Stimulated activated naive CD8-positive, alpha-beta T cell treated with anti-CD3 and anti-CD28 coated beads, Interleukin-15, Interleukin-2, amounts not matched to agents 100 ng/mL and 50 ng/mL, for 24 hours (primary cell): ENCODE data around the gene ZBTB32.

Experiments used
- H3K27ac Mint-ChIP-seq: one replicate; pipeline ENCODE4 v1.8.0; 2021; ENCODE audit warnings: mild to moderate bottlenecking, mixed read lengths
- H3K27me3 Mint-ChIP-seq: one replicate; pipeline ENCODE4 v1.8.0; 2021; ENCODE audit warnings: mixed read lengths
- H3K36me3 Mint-ChIP-seq: one replicate; pipeline ENCODE4 v1.8.0; 2021; ENCODE audit warnings: low read depth, mixed read lengths
- H3K4me1 Mint-ChIP-seq: one replicate; pipeline ENCODE4 v1.8.0; 2021; ENCODE audit warnings: low read depth, mixed read lengths
- H3K4me3 Mint-ChIP-seq: one replicate; pipeline ENCODE4 v1.8.0; 2021; ENCODE audit warnings: mild to moderate bottlenecking, mixed read lengths
- H3K9me3 Mint-ChIP-seq: one replicate; pipeline ENCODE4 v1.8.0; 2021; ENCODE audit warnings: mixed read lengths

ZBTB32 gene

DNA sequence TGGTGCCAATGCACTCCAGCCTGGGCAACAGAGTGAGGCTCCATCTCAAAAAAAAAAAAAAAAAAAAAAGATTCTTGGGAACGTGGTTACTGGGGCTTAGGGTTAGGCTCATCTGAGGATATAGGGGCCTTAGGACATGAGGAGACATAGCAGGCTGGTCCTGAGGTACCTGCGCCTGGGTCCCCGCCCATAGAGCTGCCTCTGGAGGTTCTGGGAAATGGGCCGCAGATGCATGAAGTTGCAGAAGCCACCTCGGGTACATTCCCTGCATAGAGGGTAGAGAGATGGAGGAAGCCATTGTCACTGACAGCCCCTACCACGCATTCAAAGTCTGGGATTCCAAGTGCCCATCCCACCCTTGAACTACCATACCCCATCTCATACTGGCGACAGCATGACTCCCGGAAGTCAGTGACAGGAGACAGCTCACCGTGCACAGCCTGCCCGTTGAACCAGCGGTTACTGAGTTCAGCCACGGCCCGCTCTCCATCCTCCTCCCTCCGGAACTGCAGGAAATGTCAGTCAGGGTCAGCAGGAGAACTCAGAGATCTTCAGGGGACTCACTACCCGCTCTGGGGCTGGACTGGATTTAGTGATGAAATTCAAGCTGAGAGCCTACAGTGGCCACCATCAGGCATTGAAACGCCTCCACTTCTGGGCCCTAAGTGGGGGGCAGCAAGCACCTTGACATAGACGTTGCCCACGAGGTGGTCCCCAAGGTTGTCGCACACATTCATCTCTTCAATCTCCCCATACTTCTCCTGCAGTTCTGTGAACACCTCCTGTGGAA, 39.5 kb downstream of the ZBTB32 start:
- Mint-ChIP-seq H3K27ac (peak overlapping the region; percentile 100), H3K4me3 (peak overlapping the region; percentile 95), H3K27me3 (no peaks in the 10 kb centered on the region), H3K9me3 (no peaks in the 10 kb centered on the region), H3K4me1 (peaks cover 59% of the 10 kb centered on the region), H3K36me3 (peaks cover 17% of the 10 kb centered on the region)

GRCh38 chr19:35744430-35745327, 40.3 kb downstream of the ZBTB32 start:
- Mint-ChIP-seq H3K9me3 (no peaks in the 10 kb centered on the region), H3K27me3 (no peaks in the 10 kb centered on the region), H3K36me3 (peaks cover 15% of the 10 kb centered on the region), H3K27ac (peak overlapping the region; percentile 100), H3K4me3 (peak overlapping the region; percentile 95), H3K4me1 (peaks cover 66% of the 10 kb centered on the region)

- Mint-ChIP-seq H3K9me3 (no peaks in the 10 kb centered on the region), H3K27ac (peak within 1 kb of the TSS; percentile 100), H3K36me3 (peaks cover 15% of the 10 kb centered on the region), H3K4me1 (peaks cover 72% of the 10 kb centered on the region), H3K4me3 (peak within 1 kb of the TSS; percentile 95), H3K27me3 (no peaks in the 10 kb centered on the region)
Measured at GRCh38 chr19:35745328-35746086, 41.1 kb downstream of the ZBTB32 start, which contains the start of the genes PSENEN and U2AF1L4. Gene PSENEN (plus strand): TSS chr19:35745651. CDS start chr19:35745931, 280 bp downstream. Gene U2AF1L4 (minus strand): TSS chr19:35745418. CDS start chr19:35745391, 27 bp downstream.

DNA sequence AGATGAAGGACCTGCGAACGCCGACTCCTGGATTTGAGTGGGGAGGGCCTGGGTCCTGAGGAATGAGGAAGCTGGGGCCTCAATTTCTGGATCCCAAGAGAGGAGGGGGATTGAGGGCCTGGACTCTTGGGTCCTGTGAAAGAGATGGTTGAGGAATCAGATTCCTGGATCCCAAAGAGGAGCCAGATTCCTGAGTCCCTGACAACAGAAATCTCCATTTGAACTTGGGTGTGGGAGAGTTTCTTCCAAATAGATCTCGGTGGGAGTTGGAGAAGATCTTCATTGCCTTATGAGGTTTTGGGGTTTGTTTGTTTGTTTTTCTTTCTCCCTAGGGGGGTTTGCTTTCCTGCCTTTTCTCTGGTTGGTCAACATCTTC, 41.7 kb downstream of the ZBTB32 start:
- peaks cover 13% of the 10 kb centered on the region for H3K36me3 Mint-ChIP-seq
- no peaks in the 10 kb centered on the region for H3K27me3 Mint-ChIP-seq
- peak overlapping the region; percentile 100 for H3K27ac Mint-ChIP-seq
- H3K9me3 Mint-ChIP-seq = no peaks in the 10 kb centered on the region
- H3K4me3 Mint-ChIP-seq = peak overlapping the region; percentile 95
- H3K4me1 Mint-ChIP-seq = peaks cover 72% of the 10 kb centered on the region

DNA sequence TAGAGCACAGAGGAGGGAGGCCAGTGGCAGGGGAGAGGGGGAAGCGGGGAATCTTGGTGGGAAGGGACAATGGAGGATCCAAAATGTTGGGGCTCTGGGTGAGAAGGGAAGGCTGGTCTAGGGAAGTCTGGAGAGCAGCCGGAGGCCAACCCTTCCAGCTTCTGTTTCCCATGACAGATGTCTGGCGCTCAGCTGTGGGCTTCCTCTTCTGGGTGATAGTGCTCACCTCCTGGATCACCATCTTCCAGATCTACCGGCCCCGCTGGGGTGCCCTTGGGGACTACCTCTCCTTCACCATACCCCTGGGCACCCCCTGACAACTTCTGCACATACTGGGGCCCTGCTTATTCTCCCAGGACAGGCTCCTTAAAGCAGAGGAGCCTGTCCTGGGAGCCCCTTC, 42.2 kb downstream of the ZBTB32 start:
- H3K4me1 Mint-ChIP-seq = peaks cover 72% of the 10 kb centered on the region
- no peaks in the 10 kb centered on the region for H3K9me3 Mint-ChIP-seq
- no peaks in the 10 kb centered on the region for H3K27me3 Mint-ChIP-seq
- peak overlapping the region; percentile 95 for H3K4me3 Mint-ChIP-seq
- peaks cover 12% of the 10 kb centered on the region for H3K36me3 Mint-ChIP-seq
- H3K27ac Mint-ChIP-seq = peak overlapping the region; percentile 100

- Mint-ChIP-seq H3K4me3 (peak within 1 kb of the TSS; percentile 98), H3K27ac (peak within 1 kb of the TSS; percentile 93), H3K36me3 (peaks cover 8% of the 10 kb centered on the region), H3K9me3 (no peaks in the 10 kb centered on the region), H3K27me3 (no peaks in the 10 kb centered on the region), H3K4me1 (peaks cover 58% of the 10 kb centered on the region)
Measured at GRCh38 chr19:35748106-35749020, 44.0 kb downstream of the ZBTB32 start, which contains the start of gene LIN37. Gene LIN37 (plus strand): TSS chr19:35748576. CDS start chr19:35748725, 149 bp downstream.

- H3K27ac Mint-ChIP-seq = no peak overlapping the region
- H3K4me1 Mint-ChIP-seq = peaks cover 44% of the 10 kb centered on the region
- H3K4me3 Mint-ChIP-seq = no peak overlapping the region
- H3K9me3 Mint-ChIP-seq = no peaks in the 10 kb centered on the region
- H3K27me3 Mint-ChIP-seq = no peaks in the 10 kb centered on the region
- peaks cover 8% of the 10 kb centered on the region for H3K36me3 Mint-ChIP-seq
Measured at GRCh38 chr19:35750167-35750566, 45.8 kb downstream of the ZBTB32 start.

GRCh38 chr19:35751839-35752745, 47.7 kb downstream of the ZBTB32 start:
- Mint-ChIP-seq H3K9me3 (no peaks in the 10 kb centered on the region), H3K27me3 (peaks cover 4% of the 10 kb centered on the region), H3K4me1 (peaks cover 36% of the 10 kb centered on the region), H3K36me3 (peaks cover 12% of the 10 kb centered on the region), H3K27ac (no peak overlapping the region), H3K4me3 (no peak overlapping the region)

- no peaks in the 10 kb centered on the region for H3K9me3 Mint-ChIP-seq
- peaks cover 10% of the 10 kb centered on the region for H3K36me3 Mint-ChIP-seq
- no peak overlapping the region for H3K27ac Mint-ChIP-seq
- no peak overlapping the region for H3K4me3 Mint-ChIP-seq
- peaks cover 4% of the 10 kb centered on the region for H3K27me3 Mint-ChIP-seq
- peaks cover 38% of the 10 kb centered on the region for H3K4me1 Mint-ChIP-seq
Measured at GRCh38 chr19:35752746-35753350, 48.5 kb downstream of the ZBTB32 start.

- H3K9me3 Mint-ChIP-seq = no peaks in the 10 kb centered on the region
- H3K27ac Mint-ChIP-seq = no peak overlapping the region
- peaks cover 4% of the 10 kb centered on the region for H3K27me3 Mint-ChIP-seq
- peaks cover 32% of the 10 kb centered on the region for H3K4me1 Mint-ChIP-seq
- H3K36me3 Mint-ChIP-seq = peaks cover 10% of the 10 kb centered on the region
- H3K4me3 Mint-ChIP-seq = no peak overlapping the region
Measured at GRCh38 chr19:35753634-35754369, 49.4 kb downstream of the ZBTB32 start.

DNA sequence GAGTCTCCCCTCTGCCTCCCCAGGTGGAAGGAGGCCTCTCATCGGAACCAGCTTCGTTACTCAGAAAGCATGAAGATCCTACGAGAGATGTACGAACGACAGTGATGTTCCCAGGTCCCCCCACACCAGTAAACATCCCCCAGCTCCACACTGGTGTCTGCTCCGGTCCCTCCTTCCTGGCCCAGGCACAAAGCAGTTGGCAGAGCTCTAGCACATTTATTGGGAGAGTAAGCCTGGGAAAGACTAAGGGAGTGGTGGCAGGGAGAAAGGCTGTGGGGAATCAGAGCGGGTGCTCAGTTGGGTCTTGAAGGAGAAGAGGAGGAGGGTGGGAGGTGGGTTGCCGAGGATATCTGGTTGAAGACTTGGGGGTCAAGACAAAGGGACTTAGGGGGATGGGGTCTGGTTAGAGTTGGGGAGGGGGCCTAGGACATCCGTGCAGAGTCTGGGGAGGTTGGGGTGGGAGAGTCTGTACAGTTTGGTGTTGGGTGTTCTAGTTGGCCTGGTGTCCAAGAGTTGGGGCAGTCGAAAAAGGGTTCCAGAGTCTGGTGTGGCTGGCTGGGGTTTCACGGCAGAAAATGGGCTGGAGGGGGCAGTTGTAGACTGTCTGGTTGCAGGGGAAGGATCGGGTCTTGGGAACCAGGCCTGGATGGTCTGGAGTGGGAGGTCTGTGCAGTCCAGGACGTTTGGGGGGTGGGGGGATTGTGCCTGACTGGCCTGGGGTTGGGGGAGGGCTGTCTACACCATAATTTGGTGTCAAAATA, 50.2 kb downstream of the ZBTB32 start:
- H3K27ac Mint-ChIP-seq = no peak overlapping the region
- H3K9me3 Mint-ChIP-seq = no peaks in the 10 kb centered on the region
- peaks cover 4% of the 10 kb centered on the region for H3K27me3 Mint-ChIP-seq
- H3K4me3 Mint-ChIP-seq = no peak overlapping the region
- H3K4me1 Mint-ChIP-seq = peaks cover 34% of the 10 kb centered on the region
- peaks cover 12% of the 10 kb centered on the region for H3K36me3 Mint-ChIP-seq
